Peyer's patch (tissue), 4 donors: ENCODE results near the gene TNRC6B.

Source experiments
- CTCF ChIP-seq, 6 experiments: fragments of 450-650 bp in 4 of 6; fragments of 200-600 bp in 2 of 6; sonication (generic) in 1 of 6; IDR thresholded peaks; one replicate each; pipeline ENCODE4 v1.5.1; 2017 to 2019; ENCODE audit warnings: antibody characterized with exemption in 6 of 6, mild to moderate bottlenecking in 3 of 6, moderate library complexity in 1 of 6
- POLR2A ChIP-seq, 2 donors: fragments of 450-650 bp; IDR thresholded peaks; one replicate each; pipeline ENCODE4 v1.5.1; 2017; ENCODE audit warnings: antibody characterized with exemption in 2 of 2, mild to moderate bottlenecking in 2 of 2, moderate library complexity in 2 of 2

- TF ChIP-seq CTCF (IDR thresholded peaks at IDR 0.05) (no peak), POLR2A (IDR thresholded peaks at IDR 0.05) (no peak)
Measured at GRCh38 chr22:40183029-40183581, 5.4 kb downstream of the TNRC6B start.
